Measurements from ENCODE around the gene SPINK2.

DNA sequence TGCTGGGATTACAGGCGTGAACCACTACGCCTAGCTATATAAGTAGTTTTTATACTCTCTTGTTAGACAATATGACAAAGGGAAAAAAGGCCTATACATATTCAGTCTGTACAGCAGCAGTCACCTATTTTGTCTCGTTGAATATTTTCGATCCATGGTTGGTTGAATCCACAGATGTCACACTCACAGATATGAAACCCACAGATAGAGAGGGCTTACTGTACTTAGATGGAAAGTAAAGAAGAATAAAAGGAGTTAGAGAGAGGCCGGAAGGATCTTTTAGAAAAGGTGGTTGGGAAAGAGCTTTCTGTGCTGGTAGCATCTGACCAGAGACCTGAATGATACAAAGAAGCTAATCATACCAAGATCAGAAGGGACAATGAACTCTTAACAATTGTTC lies 38.3 kb upstream of the SPINK2 start:
- TF ChIP-seq GATA2 (IDR thresholded peaks at IDR 0.05; ENCODE audit: low read depth, low read length): no peak
- no peak for TF ChIP-seq GATA3 (IDR thresholded peaks at IDR 0.05; ENCODE audit: low read depth, low read length)
